ENCODE results near the gene OR5A2.
A peak's percentile ranks its signal among the peaks of the same experiment; 100 is the strongest.
"Not testable (repeated sequence)": the region's sequence is repeated elsewhere in the genome, so short reads cannot be mapped to it uniquely, and the experiment has no call there.

Gene OR5A2

GRCh38 chr11:59426361-59427067 is at the start of gene OR5A2:
OR5A2 (minus strand) TSS chr11:59426413; CDS start chr11:59422953, 3,460 bp downstream.
- DNase-seq (ENCODE audit: low spot score) = peak; percentile 48

GRCh38 chr11:59475176-59475575 is 49.0 kb upstream of the OR5A2 start:
- DNase-seq (ENCODE audit: low spot score) = no peak

GRCh38 chr11:59473015-59473414 is 46.8 kb upstream of the OR5A2 start, which contains the start of gene OR4D10:
OR4D10 (plus strand) TSS chr11:59473315; CDS start chr11:59477430, 4,115 bp downstream.
- DNase-seq (ENCODE audit: low spot score) = no peak

- peak; percentile 18 for DNase-seq (ENCODE audit: low spot score)
Measured at GRCh38 chr11:59463190-59463641, 37.0 kb upstream of the OR5A2 start.

- DNase-seq (ENCODE audit: low spot score) = no peak
Measured at GRCh38 chr11:59459916-59460315, 33.7 kb upstream of the OR5A2 start.

GRCh38 chr11:59456661-59457060 is 30.4 kb upstream of the OR5A2 start, which contains the start of gene OR4D6:
OR4D6 (plus strand) TSS chr11:59456961; CDS start chr11:59456961, 0 bp downstream.
- no peak for DNase-seq (ENCODE audit: low spot score)

GRCh38 chr11:59448484-59448883 is 22.3 kb upstream of the OR5A2 start:
- DNase-seq (ENCODE audit: low spot score) = no peak

- not testable (repeated sequence) for DNase-seq (ENCODE audit: low spot score)
Measured at GRCh38 chr11:59445624-59446023, 19.4 kb upstream of the OR5A2 start.

GRCh38 chr11:59437770-59438169 is 11.6 kb upstream of the OR5A2 start:
- peak; percentile 19 for DNase-seq (ENCODE audit: low spot score)

- no peak for DNase-seq (ENCODE audit: low spot score)
Measured at GRCh38 chr11:59436169-59436568, 10.0 kb upstream of the OR5A2 start, which contains the start of gene OR5A1. OR5A1 (plus strand) TSS chr11:59436469; CDS start chr11:59443169, 6,700 bp downstream.

- peak; percentile 60 for DNase-seq (ENCODE audit: low spot score)
Measured at GRCh38 chr11:59429924-59430516, 3.8 kb upstream of the OR5A2 start.

GRCh38 chr11:59427068-59427382 is 812 bp upstream of the OR5A2 start:
- no peak for DNase-seq (ENCODE audit: low spot score)

- DNase-seq (ENCODE audit: low spot score) = no peak
Measured at GRCh38 chr11:59425131-59425530, 1.1 kb downstream of the OR5A2 start.

GRCh38 chr11:59423835-59424234 is 2.4 kb downstream of the OR5A2 start:
- DNase-seq (ENCODE audit: low spot score) = no peak

- no peak for DNase-seq (ENCODE audit: low spot score)
Measured at GRCh38 chr11:59418156-59418555, 8.1 kb downstream of the OR5A2 start.

GRCh38 chr11:59417023-59417422 is 9.2 kb downstream of the OR5A2 start:
- no peak for DNase-seq (ENCODE audit: low spot score)

GRCh38 chr11:59416613-59417012 is 9.6 kb downstream of the OR5A2 start:
- no peak for DNase-seq (ENCODE audit: low spot score)

- no peak for DNase-seq (ENCODE audit: low spot score)
Measured at GRCh38 chr11:59415111-59415510, 11.1 kb downstream of the OR5A2 start.

- no peak for DNase-seq (ENCODE audit: low spot score)
Measured at GRCh38 chr11:59413646-59414045, 12.6 kb downstream of the OR5A2 start.

- no peak for DNase-seq (ENCODE audit: low spot score)
Measured at GRCh38 chr11:59403546-59403945, 22.7 kb downstream of the OR5A2 start.

GRCh38 chr11:59401262-59401552 is 25.0 kb downstream of the OR5A2 start:
- DNase-seq (ENCODE audit: low spot score) = no peak

- DNase-seq (ENCODE audit: low spot score) = no peak
Measured at GRCh38 chr11:59400461-59401261, 25.6 kb downstream of the OR5A2 start.

GRCh38 chr11:59394186-59394585 is 32.0 kb downstream of the OR5A2 start:
- DNase-seq (ENCODE audit: low spot score) = no peak

Data from iPS-NIHi11 (cell line).